NOMO-1 treated with dmso at 0.1 percent for 144 hours (cell line): Measurements from ENCODE around the gene PTPN21.
"Not testable (repeated sequence)": the region's sequence is repeated elsewhere in the genome, so short reads cannot be mapped to it uniquely, and the experiment has no call there.

Source experiments
- DNase-seq: peaks from one replicate; lab custom pipeline; 2025; ENCODE audit not compliant: unreplicated experiment; lab: John Stamatoyannopoulos, UW

Gene PTPN21

DNA sequence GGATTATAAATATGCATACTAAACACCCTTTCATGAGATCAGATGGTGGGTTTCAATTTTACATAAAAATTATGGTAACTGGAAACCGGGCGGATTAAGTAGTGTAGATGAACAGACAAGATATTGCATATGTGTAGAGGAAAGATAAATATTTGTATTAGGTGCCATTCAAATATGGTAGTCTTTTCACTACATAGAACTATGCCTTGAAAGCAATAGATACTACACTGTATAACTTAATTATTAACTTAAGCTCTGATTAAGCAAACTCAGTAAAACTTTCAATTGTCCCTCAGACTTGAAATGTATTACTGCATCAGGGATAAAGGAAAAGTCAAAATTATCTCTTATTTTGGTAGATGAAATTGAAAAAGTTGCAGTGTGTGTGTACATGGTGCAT lies 1.9 kb downstream of the PTPN21 start:
- DNase-seq = no peak

DNA sequence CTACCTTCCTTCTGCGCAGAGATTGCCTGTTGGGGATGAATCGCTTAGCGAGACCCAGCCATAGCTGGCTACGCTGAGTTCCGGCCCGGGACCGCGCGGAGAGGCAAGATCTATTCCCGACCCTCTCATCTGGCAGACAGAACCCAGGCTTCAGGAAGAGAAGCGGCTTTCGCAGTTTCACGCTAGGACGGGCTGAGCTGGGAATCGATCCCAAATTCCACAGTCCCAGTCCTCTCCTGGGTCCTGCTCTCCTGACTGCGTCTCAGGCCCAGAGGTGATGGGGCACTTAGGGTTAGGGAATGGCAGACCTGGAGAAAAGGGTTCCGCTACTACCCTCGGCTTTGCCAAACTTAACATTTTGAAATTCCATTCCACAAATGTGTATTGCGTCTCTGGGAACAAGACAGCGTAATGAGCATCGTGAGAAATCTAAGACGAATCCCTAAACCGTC lies 2.8 kb downstream of the PTPN21 start:
- no peak for DNase-seq

DNA sequence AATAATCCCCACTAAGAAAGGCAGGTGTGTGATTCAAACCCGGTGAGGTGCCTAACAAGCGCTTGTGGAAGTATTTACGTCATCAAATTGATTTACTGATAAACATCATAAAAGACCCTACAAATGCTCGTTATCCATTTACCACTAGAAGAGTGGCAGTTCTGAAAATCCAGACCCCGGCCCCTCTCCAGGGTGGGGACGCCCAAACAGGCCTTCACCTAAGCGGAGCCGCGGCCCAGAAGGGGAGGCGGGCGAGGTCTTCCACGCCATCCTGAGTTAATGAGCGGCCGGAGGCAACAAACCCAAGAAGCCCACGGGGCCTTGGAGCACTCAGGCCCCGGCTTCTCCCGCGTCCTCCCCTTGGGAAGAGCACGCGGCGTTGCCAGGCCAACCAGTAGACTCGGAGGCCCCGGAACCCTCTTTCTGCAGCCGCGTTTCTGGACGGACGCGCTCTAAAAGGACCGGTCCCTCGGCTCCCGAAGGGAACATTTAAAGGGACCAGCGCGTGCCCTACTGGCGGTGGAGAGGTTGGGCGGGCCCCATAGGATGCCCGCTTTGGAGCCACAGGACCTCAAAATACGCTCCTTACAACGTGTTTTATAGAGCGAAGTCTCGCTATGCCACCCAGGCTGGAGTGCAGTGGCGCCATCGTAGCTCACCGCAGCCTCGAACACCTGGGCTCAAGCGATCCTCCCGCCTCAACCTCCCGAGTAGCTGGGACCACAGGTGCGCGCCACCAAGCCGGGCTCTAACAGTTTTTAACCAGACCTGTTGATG lies 3.5 kb downstream of the PTPN21 start:
- DNase-seq = no peak

DNA sequence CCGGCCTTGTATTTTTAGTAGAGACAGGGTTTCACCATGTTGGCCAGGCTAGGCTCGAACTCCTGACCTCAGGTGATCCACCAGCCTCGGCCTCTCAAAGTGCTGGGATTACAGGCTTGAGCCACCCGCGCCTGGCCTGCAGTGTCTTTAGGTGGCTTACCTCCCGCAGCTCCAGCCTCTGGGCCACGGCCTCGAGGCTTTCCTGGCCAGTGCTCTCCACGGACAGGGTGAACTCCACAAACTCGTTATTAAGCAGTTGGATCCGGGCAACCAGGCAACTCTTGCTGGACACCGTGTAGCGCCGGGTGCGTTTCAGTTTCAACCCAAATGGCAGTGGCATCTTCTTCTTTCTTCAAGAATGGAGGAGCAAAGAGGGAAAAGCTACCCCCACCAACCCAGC lies 4.7 kb downstream of the PTPN21 start:
- DNase-seq = no peak

DNA sequence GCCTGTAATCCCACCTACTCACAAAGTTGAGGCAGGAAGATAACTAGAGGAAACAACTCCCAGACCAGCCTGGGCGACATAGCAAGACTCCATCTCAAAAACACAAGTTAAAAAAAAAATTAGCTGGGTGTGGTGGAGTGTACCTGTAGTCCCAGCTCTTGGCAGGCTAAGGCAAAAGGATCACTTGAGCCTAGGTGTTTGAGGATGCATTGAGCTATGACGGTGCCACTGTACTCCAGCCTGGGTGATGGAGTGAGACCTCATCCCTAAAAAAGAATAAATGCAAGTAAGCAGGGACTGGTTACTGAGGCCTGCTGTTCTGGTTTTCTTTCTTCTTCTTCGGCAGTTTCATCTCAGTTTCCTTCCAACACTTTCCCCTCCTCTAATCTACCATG lies 7.4 kb downstream of the PTPN21 start:
- no peak for DNase-seq

DNA sequence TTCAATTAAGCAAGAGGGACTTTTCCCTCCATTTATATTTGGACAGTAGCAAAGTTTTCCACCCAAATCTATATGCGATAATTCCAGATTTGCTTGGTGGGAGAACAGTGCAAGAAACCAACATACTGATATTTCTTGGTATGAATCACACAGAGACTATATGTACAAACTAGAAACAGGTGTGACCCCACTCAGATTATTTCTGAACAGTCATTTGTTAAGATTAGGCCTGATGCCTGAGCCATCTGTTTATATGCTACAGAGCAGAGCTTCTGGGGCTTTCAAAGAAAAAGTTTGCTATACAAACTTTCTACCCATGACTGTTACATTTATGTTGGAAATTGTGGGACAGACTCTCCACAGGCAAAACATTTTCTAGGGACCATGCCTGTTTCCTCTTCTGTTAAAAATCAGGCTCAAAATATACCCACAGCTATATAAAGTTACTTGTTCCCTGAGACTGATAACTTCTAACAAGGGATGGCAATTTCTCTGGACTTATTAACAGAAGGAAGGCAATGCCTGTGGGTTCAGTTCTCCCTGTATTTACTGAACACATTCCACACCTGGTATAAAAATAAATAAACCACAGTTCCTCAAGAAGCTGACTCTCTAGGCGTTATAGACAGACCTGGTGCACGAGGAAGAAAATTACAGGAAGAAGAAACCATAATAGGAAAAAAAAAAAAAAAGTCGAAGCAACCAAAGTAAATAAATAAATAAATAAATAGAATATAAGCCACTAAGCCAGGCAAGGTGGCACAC lies 8.0 kb downstream of the PTPN21 start:
- no peak for DNase-seq

DNA sequence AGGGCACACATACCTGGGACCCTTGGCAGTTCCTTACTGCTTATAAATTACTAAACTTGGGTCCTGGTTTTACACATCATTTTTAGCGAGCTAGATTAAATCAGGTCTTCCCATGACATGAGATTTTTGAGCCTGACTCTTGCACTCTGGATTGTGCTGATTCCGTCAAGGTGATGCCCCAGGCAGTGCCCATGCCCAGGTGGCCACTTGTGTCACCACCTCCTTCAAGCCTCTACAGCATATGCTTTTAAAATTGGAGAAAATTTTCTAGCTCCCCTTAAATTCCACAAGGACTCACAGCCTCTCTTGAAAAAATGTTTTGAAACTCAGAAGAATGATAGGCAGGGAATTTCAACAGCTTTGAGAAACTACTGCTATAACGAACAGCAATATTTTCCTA lies 9.6 kb downstream of the PTPN21 start:
- no peak for DNase-seq

DNA sequence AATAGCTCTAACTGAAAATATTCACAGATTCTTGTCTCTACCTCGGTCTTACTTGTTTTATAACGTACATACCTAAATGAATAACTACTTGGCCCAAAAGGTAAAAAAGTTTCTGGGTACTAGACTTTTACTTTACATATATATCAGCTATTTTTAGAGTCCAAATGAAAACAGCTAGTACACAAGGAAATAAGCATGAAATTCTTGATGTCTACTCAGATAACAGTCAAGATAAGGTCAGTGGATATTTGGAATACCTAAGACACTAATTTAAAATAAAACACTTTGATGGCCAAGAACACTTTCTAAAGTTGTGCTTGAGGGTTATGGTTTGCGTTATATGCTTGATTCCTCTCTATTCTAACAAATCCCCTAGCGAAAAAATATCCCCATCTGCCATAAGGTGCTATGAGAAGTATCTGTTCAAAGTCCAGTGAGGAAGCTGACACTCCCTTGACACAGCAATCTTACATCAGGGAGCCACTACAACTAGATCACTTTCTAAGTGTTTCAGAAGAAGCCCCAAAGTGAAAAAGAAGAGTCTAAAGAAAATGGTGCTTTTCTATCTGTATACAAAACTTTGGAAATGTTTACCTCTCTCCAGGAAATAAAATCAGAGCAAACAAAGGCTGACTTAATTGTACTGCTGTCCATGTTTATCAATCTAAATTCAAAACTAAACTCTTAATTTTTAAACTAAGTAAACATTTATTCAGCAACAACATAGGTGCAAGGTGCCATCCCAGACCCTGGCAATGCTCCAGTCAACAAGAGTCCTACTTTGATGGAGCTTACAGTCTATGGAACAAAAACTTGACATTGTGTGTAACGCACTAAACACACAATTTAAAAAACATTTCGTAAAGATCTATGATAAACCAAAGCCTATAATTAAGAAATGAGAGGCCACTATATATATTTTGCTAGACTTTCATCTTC lies 11.7 kb downstream of the PTPN21 start:
- no peak for DNase-seq

DNA sequence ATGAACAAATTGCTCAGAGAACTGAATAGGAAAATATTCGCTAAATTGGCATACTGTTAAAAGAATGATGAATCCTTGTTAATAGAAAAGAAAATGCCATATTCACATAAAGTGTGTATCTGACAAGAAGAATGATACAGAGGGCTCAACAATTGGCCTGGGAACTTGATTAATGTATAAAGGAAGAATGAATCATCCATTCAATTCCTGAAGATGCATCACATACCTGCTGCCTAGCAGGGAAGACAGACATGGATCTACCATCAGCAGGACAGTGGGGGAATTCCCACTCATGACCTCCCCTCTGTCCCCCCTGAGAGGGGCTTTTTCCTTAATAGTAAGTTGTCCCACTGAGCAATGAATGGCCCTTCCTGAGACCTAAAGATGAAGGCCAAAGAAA lies 13.5 kb downstream of the PTPN21 start:
- no peak for DNase-seq

DNA sequence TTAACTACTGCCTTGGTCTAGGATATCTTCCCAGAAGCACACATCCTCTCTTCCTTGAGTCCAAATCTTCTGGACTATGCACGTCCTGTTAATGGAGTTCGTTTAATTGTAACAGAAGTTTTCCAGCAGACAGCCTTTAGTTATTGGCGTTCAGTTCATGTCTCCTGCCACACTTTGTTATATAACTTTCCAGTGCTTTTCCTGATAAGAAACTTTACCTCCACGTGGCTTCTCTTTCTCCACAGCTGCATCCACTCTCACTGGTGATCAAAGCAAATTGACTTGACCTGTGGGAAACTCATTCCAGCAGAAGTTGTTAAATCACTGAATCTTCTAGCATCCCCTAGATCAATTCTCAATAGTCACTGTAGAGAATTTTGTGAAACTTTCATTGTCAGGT lies 19.0 kb downstream of the PTPN21 start:
- no peak for DNase-seq

DNA sequence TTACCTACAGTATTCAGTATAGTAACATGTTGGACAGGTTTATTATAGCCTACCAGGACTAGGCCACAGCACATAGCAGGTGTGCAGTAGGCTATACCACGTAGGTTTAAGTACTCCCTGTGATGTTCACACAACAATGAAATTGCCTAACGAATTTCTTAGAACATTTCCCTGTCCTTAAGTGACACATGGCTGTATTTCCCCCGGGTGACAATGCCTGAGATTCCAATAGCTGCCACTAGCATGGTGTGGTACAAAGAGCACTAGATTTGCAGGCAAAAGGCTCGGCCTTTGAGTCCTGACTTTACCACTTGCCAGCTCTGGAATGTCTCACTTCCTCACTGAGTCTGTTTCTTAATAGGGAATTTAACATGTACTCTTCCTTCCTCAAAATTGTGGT lies 19.7 kb downstream of the PTPN21 start:
- no peak for DNase-seq

DNA sequence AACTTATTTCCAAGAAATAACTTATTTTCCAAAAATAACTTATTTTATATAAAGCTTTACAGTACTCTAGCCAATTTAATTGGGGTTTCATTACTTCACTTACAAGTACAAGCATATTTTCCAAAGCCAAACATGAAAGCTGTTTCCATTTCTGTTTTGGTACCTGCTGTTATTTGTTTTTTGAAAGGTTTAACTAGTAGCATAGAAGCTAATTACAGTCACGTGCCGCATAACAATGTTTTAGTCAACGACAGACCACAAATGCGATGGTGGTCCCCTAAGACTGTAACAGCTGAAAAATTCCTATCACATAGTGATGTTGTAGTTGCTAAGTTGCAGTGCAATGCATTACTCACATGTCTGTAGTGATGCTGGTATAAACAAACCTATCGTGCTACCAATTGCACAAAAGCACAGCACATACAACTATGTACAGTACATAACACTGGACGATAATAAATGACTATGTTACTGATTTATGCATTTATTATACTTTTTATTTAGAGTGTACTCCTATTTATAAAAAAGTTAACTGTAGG lies 21.7 kb downstream of the PTPN21 start:
- no peak for DNase-seq

DNA sequence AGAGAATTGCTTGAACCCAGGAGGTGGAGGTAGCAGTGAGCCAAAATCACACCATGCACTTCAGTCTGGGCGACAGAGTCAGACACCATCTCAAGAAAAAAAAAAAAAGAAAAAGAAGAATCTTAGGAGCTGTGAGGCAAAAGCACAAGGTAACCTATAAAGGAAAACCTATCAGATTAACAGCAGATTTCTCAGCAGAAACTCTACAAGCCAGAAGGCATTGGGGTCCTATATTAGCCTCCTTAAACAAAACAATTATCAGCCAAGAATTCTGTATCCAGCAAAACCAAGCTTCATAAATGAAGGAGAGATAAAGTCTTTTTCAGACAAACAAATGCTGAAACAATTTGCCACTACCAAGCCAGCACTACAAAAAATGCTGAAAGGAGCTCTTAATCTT lies 24.9 kb downstream of the PTPN21 start:
- not testable (repeated sequence) for DNase-seq

DNA sequence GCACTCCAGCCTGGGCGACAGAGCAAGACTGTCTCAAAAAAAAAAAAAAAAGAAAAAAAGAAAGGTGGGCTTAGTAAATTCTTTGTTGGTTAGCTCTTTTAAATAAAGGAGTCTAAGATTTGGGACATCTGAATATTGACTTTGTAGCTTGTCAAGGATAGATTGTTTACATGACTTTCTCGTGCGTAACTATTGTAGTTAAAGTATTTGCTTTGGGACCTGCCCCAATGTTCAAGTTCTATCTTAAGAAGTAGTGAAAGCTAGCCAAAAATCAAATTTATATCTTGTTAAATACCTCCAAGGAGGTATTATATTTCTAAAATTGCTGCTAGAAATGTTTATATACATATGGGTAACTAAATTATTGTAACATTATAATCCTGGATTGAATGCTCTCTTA lies 32.4 kb downstream of the PTPN21 start:
- DNase-seq = no peak

DNA sequence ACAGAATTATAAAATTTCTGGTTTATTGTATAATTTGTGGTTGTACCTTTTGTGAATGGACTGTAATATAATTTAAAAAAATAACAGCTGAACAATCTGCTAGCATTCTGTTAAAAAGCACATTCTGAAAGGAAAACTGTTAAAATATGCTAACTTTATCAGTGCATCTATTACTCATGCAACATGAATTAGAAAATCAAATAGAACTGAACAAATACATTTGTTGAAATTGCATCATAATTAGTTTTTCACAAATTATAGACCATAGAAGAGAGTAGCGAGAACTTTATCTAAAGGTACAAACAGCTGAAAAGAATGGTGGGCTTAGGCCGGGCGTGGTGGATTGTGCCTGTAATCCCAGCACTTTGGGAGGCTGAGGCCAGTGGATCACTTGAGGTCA lies 33.0 kb downstream of the PTPN21 start:
- DNase-seq = no peak

DNA sequence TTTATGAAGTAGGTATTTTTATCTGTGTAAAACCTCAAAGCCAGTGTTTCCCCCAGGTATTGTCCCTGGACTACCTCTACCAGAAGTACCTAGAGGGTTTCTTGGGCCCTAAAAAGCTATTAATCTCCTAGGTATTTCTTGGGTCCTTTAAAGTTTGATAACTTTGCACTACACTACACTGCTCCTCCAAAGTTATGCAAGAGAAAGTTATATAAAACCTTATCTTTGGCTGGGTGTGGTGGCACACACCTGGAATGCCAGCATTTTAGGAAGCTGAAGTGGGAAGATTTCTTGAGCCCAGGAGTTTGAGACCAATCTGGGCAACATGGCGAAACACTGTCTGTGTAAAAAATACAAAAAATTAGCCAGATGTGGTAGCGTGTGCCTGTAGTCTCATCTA lies 34.9 kb downstream of the PTPN21 start:
- no peak for DNase-seq

DNA sequence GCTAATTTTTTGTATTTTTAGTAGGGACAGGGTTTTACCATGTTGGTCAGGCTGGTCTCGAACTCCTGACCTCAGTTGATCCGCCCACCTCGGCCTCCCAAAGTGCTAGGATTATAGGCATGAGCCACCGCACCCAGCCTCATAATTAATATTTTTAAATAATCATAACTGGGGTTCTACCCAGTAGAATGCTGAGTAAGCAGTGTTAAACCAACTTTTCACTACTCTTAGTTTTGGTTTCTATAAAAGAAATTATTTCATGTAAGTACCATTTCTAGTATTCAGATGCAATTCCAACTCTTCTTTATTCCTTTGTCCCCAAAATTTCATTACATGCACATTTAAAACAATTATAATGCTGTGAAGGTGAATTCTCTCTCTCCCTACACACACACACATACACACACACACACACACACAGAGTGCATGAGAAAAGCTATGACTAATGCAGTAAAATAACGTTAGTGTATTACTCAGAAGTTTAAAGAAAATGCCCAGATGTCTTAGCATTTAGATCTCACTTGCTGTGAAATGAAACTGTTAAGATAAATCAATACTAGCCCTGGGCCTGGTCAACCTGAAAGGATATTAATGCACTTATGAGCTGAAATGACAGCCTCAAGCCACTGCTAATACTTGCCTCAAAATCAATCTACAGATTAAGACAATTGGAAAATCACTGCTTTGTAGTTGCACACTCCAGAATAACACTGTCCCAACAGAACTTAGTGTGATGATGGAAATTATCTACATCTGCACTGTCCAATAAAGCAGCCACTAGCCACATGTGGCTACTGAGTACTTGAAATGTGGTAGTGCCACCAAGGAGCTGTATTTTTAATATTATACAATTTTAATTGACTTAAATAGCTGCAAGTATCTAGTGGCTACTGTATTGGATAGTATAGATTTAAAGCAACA lies 36.0 kb downstream of the PTPN21 start:
- DNase-seq = no peak

DNA sequence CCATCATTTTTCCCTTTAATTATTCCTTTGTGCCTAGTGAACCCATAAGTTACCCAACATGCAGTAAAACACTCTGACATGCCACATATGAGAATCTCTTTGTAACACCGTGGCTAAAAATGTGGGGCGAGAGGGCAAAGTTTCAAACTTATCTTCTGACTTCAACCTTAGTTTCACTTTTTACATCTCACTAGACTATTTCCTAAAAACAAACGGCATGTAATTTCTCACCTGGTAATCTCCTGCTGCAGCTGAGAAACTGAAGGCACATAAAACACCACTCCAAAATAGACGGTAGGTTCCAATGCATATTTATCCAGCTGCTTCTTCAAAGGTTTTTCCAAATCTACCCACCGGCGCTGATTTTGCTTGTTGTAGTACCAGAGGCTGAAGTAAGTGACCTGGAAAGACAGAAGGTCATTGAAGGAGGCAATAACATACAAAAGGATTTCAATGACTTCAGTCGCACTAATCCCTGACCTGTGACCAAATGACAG lies 37.9 kb downstream of the PTPN21 start:
- no peak for DNase-seq

DNA sequence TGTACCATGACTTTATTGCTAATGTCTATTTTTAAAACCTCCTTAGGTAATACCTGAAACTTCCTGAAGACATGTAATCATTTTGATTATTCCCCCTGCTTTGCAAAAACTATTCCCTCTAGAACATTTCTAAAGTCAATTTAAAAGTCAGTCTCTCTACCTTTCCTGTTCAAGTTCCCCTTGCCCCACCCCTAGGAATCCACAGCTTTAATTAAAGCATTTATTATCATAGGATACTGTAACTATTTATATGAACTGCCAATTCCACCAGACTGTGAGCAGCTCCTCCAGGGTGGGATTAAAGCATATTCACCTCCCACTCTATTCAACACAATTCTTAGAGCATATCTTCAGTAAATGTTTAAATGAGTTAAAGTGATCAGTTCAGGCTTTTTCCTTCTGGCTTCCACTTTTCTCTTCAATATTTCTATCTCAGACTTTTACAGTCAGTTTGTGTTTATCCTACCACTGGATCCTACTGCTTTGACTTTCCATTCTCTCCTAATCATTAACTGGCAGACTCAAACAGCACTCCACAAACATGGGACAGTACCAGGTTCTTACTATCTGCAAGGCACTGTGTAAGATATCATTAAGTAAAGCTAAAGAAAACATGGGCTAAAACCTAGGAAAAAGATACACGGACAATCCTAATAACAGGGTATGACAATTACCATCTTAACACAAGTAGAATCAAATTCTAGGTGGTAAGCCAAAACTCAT lies 39.1 kb downstream of the PTPN21 start:
- no peak for DNase-seq
